HCT116 (cell line): Measurements from ENCODE around the gene SFRP4.

Source experiments
- FOSL1 ChIP-seq: IDR thresholded peaks from 2 replicates; pipeline ENCODE4 v1.6.1; 2012; ENCODE audit warnings: low read depth
- JUND ChIP-seq: IDR thresholded peaks from 2 replicates; pipeline ENCODE4 v1.6.1; 2012
- POLR2A ChIP-seq: IDR thresholded peaks from 2 replicates; pipeline ENCODE4 v1.7.0; 2011; ENCODE audit warnings: borderline replicate concordance; ENCODE audit not compliant: insufficient read depth, insufficient read length; ENCODE audit errors: extremely low read depth
- POLR2AphosphoS5 ChIP-seq: IDR thresholded peaks from 2 replicates; pipeline ENCODE4 v1.6.1; 2011; ENCODE audit warnings: mild to moderate bottlenecking, low read depth, low read length, moderate library complexity
- YY1 ChIP-seq: IDR thresholded peaks from 2 replicates; pipeline ENCODE4 v1.6.1; 2011; ENCODE audit warnings: low read length, low read depth, moderate library complexity, mild to moderate bottlenecking; ENCODE audit not compliant: insufficient replicate concordance; ENCODE audit errors: extremely low read depth
- TF ChIP-seq, protein P1 (sequence below), 3 experiments: fragments of 200-600 bp in 1 of 3; sonication (generic) in 1 of 3; IDR thresholded peaks in 2 of 3; conservative IDR thresholded peaks in 1 of 3; 2 replicates each; pipeline ENCODE4 v1.5.1; 2012 to 2017; ENCODE audit warnings: low read depth in 2 of 3, low read length in 2 of 3, antibody characterized with exemption in 1 of 3, borderline replicate concordance in 1 of 3, control low read depth in 1 of 3, mild to moderate bottlenecking in 1 of 3, mixed read lengths in 1 of 3, mixed run types in 1 of 3, moderate library complexity in 1 of 3; ENCODE audit not compliant: insufficient read depth in 1 of 3

DNA sequence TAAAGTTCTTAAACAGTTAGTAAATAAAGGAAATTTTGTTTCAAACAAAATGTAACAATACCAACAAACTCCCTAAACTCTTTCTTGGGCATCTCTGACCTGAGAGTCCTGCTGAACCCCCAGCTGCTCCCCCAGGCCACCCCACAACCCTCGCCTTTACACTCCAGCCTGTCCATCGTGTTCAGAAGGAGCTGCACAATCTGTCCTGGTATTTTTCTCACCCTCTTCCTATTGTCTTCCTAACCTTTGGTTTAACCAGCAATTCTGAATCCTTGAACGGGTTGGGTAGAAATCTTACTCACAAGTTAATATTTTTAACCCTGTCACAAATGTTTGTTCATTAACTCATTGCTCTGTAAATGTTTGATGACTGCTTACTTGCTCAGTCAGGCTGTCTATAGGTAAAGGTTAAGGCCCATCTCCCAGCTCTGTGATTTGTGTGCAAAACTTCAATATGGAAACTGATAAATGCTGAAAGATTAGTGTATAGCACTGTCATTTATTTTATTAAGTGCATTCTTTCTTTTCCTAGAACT, 16.8 kb downstream of the SFRP4 start:
- no peak for TF ChIP-seq POLR2AphosphoS5
- no peak for TF ChIP-seq FOSL1
- TF ChIP-seq, protein P1, sequence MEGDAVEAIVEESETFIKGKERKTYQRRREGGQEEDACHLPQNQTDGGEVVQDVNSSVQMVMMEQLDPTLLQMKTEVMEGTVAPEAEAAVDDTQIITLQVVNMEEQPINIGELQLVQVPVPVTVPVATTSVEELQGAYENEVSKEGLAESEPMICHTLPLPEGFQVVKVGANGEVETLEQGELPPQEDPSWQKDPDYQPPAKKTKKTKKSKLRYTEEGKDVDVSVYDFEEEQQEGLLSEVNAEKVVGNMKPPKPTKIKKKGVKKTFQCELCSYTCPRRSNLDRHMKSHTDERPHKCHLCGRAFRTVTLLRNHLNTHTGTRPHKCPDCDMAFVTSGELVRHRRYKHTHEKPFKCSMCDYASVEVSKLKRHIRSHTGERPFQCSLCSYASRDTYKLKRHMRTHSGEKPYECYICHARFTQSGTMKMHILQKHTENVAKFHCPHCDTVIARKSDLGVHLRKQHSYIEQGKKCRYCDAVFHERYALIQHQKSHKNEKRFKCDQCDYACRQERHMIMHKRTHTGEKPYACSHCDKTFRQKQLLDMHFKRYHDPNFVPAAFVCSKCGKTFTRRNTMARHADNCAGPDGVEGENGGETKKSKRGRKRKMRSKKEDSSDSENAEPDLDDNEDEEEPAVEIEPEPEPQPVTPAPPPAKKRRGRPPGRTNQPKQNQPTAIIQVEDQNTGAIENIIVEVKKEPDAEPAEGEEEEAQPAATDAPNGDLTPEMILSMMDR (IDR thresholded peaks at IDR 0.05 in 2 of 3, conservative IDR thresholded peaks at IDR 0.05 in 1 of 3; ENCODE audit: borderline replicate concordance in 1 of 3, insufficient read depth in 1 of 3, low read depth in 2 of 3, low read length in 2 of 3), result no peak
- no peak for TF ChIP-seq YY1
- TF ChIP-seq POLR2A, result no peak
- TF ChIP-seq JUND, result no peak
